IMR-90 (cell line): ENCODE measurements around the gene RHBDL1. TPM values are rescaled to one million over a fixed set of nuclear protein-coding genes. Genes with fewer than 3 reads are reported as not detected.
A peak's percentile ranks its signal among the peaks of the same experiment; 100 is the strongest.

Experiments used
- ATAC-seq: fragments of 200-7000 bp; cut with Tn5 transposase; 2 replicates; pipeline ENCODE4 v1.9.1; 2020; ENCODE audit warnings: low read depth, mild to moderate bottlenecking, moderate library complexity
- BruUV-seq: library from RNA; stranded (reverse); fragments of 400-500 nt; replicated peaks from 2 replicates; lab custom pipeline; 2021; lab: Mats Ljungman, UMichigan
- CTCF ChIA-PET: fragments of 300-600 bp; formaldehyde crosslinking; extraction: SDS; loops from one replicate; lab custom pipeline; 2021; ENCODE audit warnings: antibody characterized with exemption; lab: Yijun Ruan, JAX
- POLR2A ChIA-PET: fragments of 300-600 bp; sonication (Branson Sonifier 250); formaldehyde crosslinking; loops from one replicate; lab custom pipeline; 2022; ENCODE audit warnings: antibody characterized with exemption; ENCODE audit not compliant: unreplicated experiment; lab: Charles Lee
- DNase-seq: peaks from one replicate; pipeline ENCODE4 v3.0.0; 2013
- H2AFZ ChIP-seq: replicated peaks from 2 replicates; pipeline ENCODE3; 2013; ENCODE audit warnings: low read length, mild to moderate bottlenecking; ENCODE audit not compliant: poor library complexity
- H2AK5ac ChIP-seq: 2 replicates; pipeline ENCODE4 v1.6.1; 2013; ENCODE audit warnings: low read depth, low read length, inconsistent platforms
- H2AK9ac ChIP-seq: replicated peaks from 2 replicates; pipeline ENCODE3; 2013; ENCODE audit warnings: mild to moderate bottlenecking, low read depth, low read length, moderate library complexity; ENCODE audit not compliant: poor library complexity
- H2BK120ac ChIP-seq: 2 replicates; pipeline ENCODE4 v1.6.1; 2013; ENCODE audit warnings: low read depth, low read length, inconsistent platforms
- H2BK15ac ChIP-seq: 3 replicates; pipeline ENCODE4 v1.6.1; 2013; ENCODE audit warnings: low read depth, low read length, inconsistent platforms
- H2BK20ac ChIP-seq: 2 replicates; pipeline ENCODE4 v1.6.1; 2013; ENCODE audit warnings: low read depth, mild to moderate bottlenecking, inconsistent platforms, low read length, moderate library complexity
- H2BK5ac ChIP-seq: 2 replicates; pipeline ENCODE4 v1.6.1; 2013; ENCODE audit warnings: mild to moderate bottlenecking, low read depth, low read length, inconsistent platforms; ENCODE audit not compliant: poor library complexity, severe bottlenecking
- H3K14ac ChIP-seq: replicated peaks from 2 replicates; pipeline ENCODE4 v1.6.1; 2013; ENCODE audit warnings: low read depth, low read length, inconsistent platforms
- H3K18ac ChIP-seq: 2 replicates; pipeline ENCODE4 v1.6.1; 2013; ENCODE audit warnings: low read depth, low read length, control low read depth
- H3K23ac ChIP-seq: 2 replicates; pipeline ENCODE4 v1.6.1; 2013; ENCODE audit warnings: low read depth, low read length, inconsistent platforms
- H3K27ac ChIP-seq: 2 replicates; pipeline ENCODE4 v1.5.1; 2013; ENCODE audit warnings: mild to moderate bottlenecking, control low read depth, low read length; ENCODE audit not compliant: insufficient read depth
- H3K27me3 ChIP-seq: 2 replicates; pipeline ENCODE4 v1.6.1; 2013; ENCODE audit warnings: low read length; ENCODE audit not compliant: control insufficient read depth, insufficient read depth
- H3K36me3 ChIP-seq: 2 replicates; pipeline ENCODE4 v1.6.1; 2013; ENCODE audit warnings: low read length, mixed read lengths; ENCODE audit not compliant: control insufficient read depth, insufficient read depth
- H3K4ac ChIP-seq: 2 replicates; pipeline ENCODE4 v1.6.1; 2013; ENCODE audit warnings: low read depth, low read length, inconsistent platforms
- H3K4me1 ChIP-seq: 2 replicates; pipeline ENCODE4 v1.6.1; 2013; ENCODE audit warnings: low read length, mixed read lengths; ENCODE audit not compliant: control insufficient read depth, insufficient read depth
- H3K4me2 ChIP-seq: 2 replicates; pipeline ENCODE4 v1.6.1; 2013; ENCODE audit warnings: low read depth, mild to moderate bottlenecking, control low read depth, low read length, moderate library complexity
- H3K4me3 ChIP-seq: 2 replicates; pipeline ENCODE4 v1.5.1; 2013; ENCODE audit warnings: low read depth, mild to moderate bottlenecking, control low read depth, low read length, moderate library complexity; ENCODE audit not compliant: insufficient read depth
- H3K56ac ChIP-seq: 2 replicates; pipeline ENCODE4 v1.6.1; 2013; ENCODE audit warnings: low read length, inconsistent platforms; ENCODE audit not compliant: insufficient read depth; ENCODE audit errors: extremely low read depth
- H3K79me1 ChIP-seq, 2 experiments: 2 replicates each; pipeline ENCODE4 v1.6.1; 2013; ENCODE audit warnings: low read length in 2 of 2, inconsistent platforms in 1 of 2, low read depth in 1 of 2
- H3K9ac ChIP-seq: 2 replicates; pipeline ENCODE4 v1.6.1; 2013; ENCODE audit warnings: low read depth, low read length, control low read depth
- H3K9me1 ChIP-seq: 2 replicates; pipeline ENCODE4 v1.6.1; 2013; ENCODE audit warnings: low read length, inconsistent platforms; ENCODE audit not compliant: insufficient read depth
- H3K9me3 ChIP-seq: 2 replicates; pipeline ENCODE4 v1.6.1; 2013; ENCODE audit warnings: low read length; ENCODE audit not compliant: control insufficient read depth, insufficient read depth
- H4K20me1 ChIP-seq: 2 replicates; pipeline ENCODE4 v1.6.1; 2013; ENCODE audit warnings: low read length, inconsistent platforms; ENCODE audit not compliant: insufficient read depth
- H4K5ac ChIP-seq: 2 replicates; pipeline ENCODE4 v1.6.1; 2013; ENCODE audit warnings: mild to moderate bottlenecking, low read depth, low read length, control low read depth
- H4K8ac ChIP-seq, 2 experiments: 2 replicates each; pipeline ENCODE4 v1.6.1; 2013; ENCODE audit warnings: low read depth in 2 of 2, low read length in 2 of 2, control low read depth in 1 of 2, inconsistent platforms in 1 of 2
- H4K91ac ChIP-seq: 2 replicates; pipeline ENCODE4 v1.6.1; 2013; ENCODE audit warnings: low read depth, low read length, inconsistent platforms; ENCODE audit not compliant: insufficient read depth
- BHLHE40 ChIP-seq: fragments of 150-350 bp; IDR thresholded peaks from 2 replicates; pipeline ENCODE4 v1.6.1; 2016; ENCODE audit warnings: mild to moderate bottlenecking, low read depth, low read length
- CEBPB ChIP-seq: IDR thresholded peaks from 2 replicates; pipeline ENCODE4 v1.6.1; 2012; ENCODE audit warnings: low read depth, low read length, improper control_type of control experiment
- FOS ChIP-seq: fragments of 150-350 bp; IDR thresholded peaks from 2 replicates; pipeline ENCODE4 v1.6.1; 2016; ENCODE audit warnings: low read depth, low read length
- MAFK ChIP-seq: IDR thresholded peaks from 2 replicates; pipeline ENCODE4 v1.6.1; 2012; ENCODE audit warnings: low read depth, low read length, improper control_type of control experiment
- MAZ ChIP-seq: IDR thresholded peaks from 2 replicates; pipeline ENCODE4 v1.6.1; 2012; ENCODE audit warnings: low read depth, mild to moderate bottlenecking, low read length, improper control_type of control experiment, moderate library complexity, borderline replicate concordance
- MXI1 ChIP-seq: IDR thresholded peaks from 2 replicates; pipeline ENCODE4 v1.6.1; 2012; ENCODE audit warnings: low read depth, mild to moderate bottlenecking, low read length, moderate library complexity, borderline replicate concordance
- NFE2L2 ChIP-seq: fragments of 150-350 bp; IDR thresholded peaks from 2 replicates; pipeline ENCODE4 v1.6.1; 2016; ENCODE audit warnings: low read depth, mild to moderate bottlenecking, low read length
- POLR2A ChIP-seq: IDR thresholded peaks from 2 replicates; pipeline ENCODE4 v1.6.1; 2012; ENCODE audit warnings: mild to moderate bottlenecking, low read depth, low read length
- RAD21 ChIP-seq: IDR thresholded peaks from 2 replicates; pipeline ENCODE4 v1.6.1; 2012; ENCODE audit warnings: low read length, improper control_type of control experiment
- RCOR1 ChIP-seq: IDR thresholded peaks from 2 replicates; pipeline ENCODE4 v1.6.1; 2012; ENCODE audit warnings: mild to moderate bottlenecking, low read length, improper control_type of control experiment; ENCODE audit not compliant: insufficient replicate concordance
- RFX5 ChIP-seq: IDR thresholded peaks from 2 replicates; pipeline ENCODE4 v1.8.0; 2012; ENCODE audit warnings: low read depth, mild to moderate bottlenecking, low read length, moderate library complexity
- SMC3 ChIP-seq: fragments of 150-350 bp; IDR thresholded peaks from 2 replicates; pipeline ENCODE4 v1.6.1; 2016; ENCODE audit warnings: low read depth, mild to moderate bottlenecking, antibody characterized with exemption, low read length, moderate library complexity
- WGBS, 2 experiments: methylation state at CpG; one replicate each; pipeline versions ENCODE4 v1.1.5 to v1.1.7; 2013; ENCODE audit warnings: missing lambda C conversion rate in 2 of 2; ENCODE audit not compliant: insufficient read length in 1 of 2; ENCODE audit errors: extremely low coverage in 2 of 2; 5-methylcytosine and 5-hydroxymethylcytosine counted together
- dilution Hi-C: fragments of 300-500 bp; cut with HindIII; formaldehyde crosslinking; loops from one replicate; pipeline ENCODE4 v1.14.3; 2018; ENCODE audit warnings: low sequenced_read_pairs; ENCODE audit not compliant: unreplicated experiment
- in situ Hi-C: fragments of 300-500 bp; cut with MboI; formaldehyde crosslinking; loops from 3 replicates; pipeline ENCODE4 v1.14.3; 2019; ENCODE audit warnings: low sequenced_read_pairs, inconsistent platforms, mixed read lengths
- intact Hi-C: fragments of 100-400 bp; cut with micrococcal nuclease; formaldehyde crosslinking; loops from 2 replicates; pipeline ENCODE4 v1.10.0; 2022
- polyA plus RNA-seq, 3 experiments: library from polyadenylated mRNA; depleted of rRNA; stranded (reverse); fragments of >200 nt; gene quantifications; 2 replicates each; pipeline ENCODE4 v1.2.3, GENCODE V29; 2012; ENCODE audit warnings: low replicate concordance in 1 of 3
- total RNA-seq: library from RNA; depleted of rRNA; stranded (reverse); fragments of >200 nt; gene quantifications from 2 replicates; pipeline ENCODE4 v1.2.3, GENCODE V29; 2012
- TF ChIP-seq, protein P1 (sequence below): fragments of 150-350 bp; IDR thresholded peaks from 2 replicates; pipeline ENCODE4 v1.6.1; 2017; ENCODE audit warnings: mild to moderate bottlenecking, antibody characterized with exemption, low read length, low read depth
- TF ChIP-seq, protein P2 (sequence below): fragments of 150-350 bp; IDR thresholded peaks from 2 replicates; pipeline ENCODE4 v1.6.1; 2016; ENCODE audit warnings: low read depth, mild to moderate bottlenecking, low read length, moderate library complexity, borderline replicate concordance
- TF ChIP-seq, protein P3 (sequence below): conservative IDR thresholded peaks from 2 replicates; pipeline ENCODE4 v1.5.1; 2012; ENCODE audit warnings: mild to moderate bottlenecking, low read depth, low read length, improper control_type of control experiment

RHBDL1 gene
- total and polyA plus RNA-seq, 2 of the 4 experiments (the other 2 are of a cell fraction) = 0.72 to 4.1 TPM

- POLR2A ChIA-PET = no interaction called here
These were observed 8.1 kb downstream of the RHBDL1 start for GRCh38 chr16:683396-684070.

More at GRCh38 chr16:683396-684070, 8.1 kb downstream of the RHBDL1 start:
- H2BK120ac ChIP-seq = no peak overlapping the region
- H3K9me1 ChIP-seq = peaks cover 15% of the 10 kb centered on the region
- H2AK5ac ChIP-seq = peak overlapping the region; percentile 87
- WGBS, 2 experiments = 13% methylated on average over 36 of the region's 57 CpGs; no CpG with 5 or more reads in 1 of the 2 experiments
- peak overlapping the region; percentile 28 to 73; a peak in 2 of 4 replicates for H4K8ac ChIP-seq
- H3K9ac ChIP-seq = peak overlapping the region; percentile 72
- H2BK20ac ChIP-seq = no peak overlapping the region
- in situ Hi-C loops (no loop called here), dilution Hi-C loops (no loop called here), intact Hi-C loops (no loop called here)
- H2BK15ac ChIP-seq = no peak overlapping the region
- H3K79me1 ChIP-seq = peaks cover 9 to 54% of the 10 kb centered on the region in 2 experiments; a peak in 3 of 4 replicates
- H3K4me1 ChIP-seq = peaks cover 20% of the 10 kb centered on the region
- BruUV-seq = no TSS peak
- H2AFZ ChIP-seq = peak overlapping the region; percentile 87
- DNase-seq (no peak), ATAC-seq (no peak)
- H3K9me3 ChIP-seq = no peaks in the 10 kb centered on the region
- H2BK5ac ChIP-seq = peak overlapping the region; percentile 29
- H3K56ac ChIP-seq = no peak overlapping the region
- 0 out of 2 replicates have a peak overlapping the region, but pooled peaks have one; percentile 32 for H4K5ac ChIP-seq
- peak overlapping the region; percentile 93 for H2AK9ac ChIP-seq
- peak overlapping the region; percentile 81 for H3K4me3 ChIP-seq
- no peak overlapping the region for H3K23ac ChIP-seq
- peak overlapping the region; percentile 54 for H3K27ac ChIP-seq
- peaks cover 34% of the 10 kb centered on the region for H4K20me1 ChIP-seq
- H3K14ac ChIP-seq = no peak overlapping the region
- peak overlapping the region; percentile 63 for H3K4ac ChIP-seq
- no peak overlapping the region; the same call in 1 of the 2 replicates for H4K91ac ChIP-seq
- H3K18ac ChIP-seq = no peak overlapping the region
- peaks cover 41% of the 10 kb centered on the region for H3K36me3 ChIP-seq
- CTCF ChIA-PET = interaction anchor here (0.7 kb wide), 1 partner anchor 163 kb away, joined by 3 read pairs; no protein-coding TSS in a partner anchor
- peak overlapping the region; percentile 85 for H3K4me2 ChIP-seq
- TF ChIP-seq BHLHE40 (no peak), MAFK (no peak), MAZ (no peak), SMC3 (no peak), FOS (no peak), CEBPB (no peak), POLR2A (no peak), MXI1 (no peak), RAD21 (no peak), RFX5 (no peak), NFE2L2 (no peak), RCOR1 (no peak)
- TF ChIP-seq, protein P1, sequence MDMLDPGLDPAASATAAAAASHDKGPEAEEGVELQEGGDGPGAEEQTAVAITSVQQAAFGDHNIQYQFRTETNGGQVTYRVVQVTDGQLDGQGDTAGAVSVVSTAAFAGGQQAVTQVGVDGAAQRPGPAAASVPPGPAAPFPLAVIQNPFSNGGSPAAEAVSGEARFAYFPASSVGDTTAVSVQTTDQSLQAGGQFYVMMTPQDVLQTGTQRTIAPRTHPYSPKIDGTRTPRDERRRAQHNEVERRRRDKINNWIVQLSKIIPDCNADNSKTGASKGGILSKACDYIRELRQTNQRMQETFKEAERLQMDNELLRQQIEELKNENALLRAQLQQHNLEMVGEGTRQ = no peak
- TF ChIP-seq, protein P2, sequence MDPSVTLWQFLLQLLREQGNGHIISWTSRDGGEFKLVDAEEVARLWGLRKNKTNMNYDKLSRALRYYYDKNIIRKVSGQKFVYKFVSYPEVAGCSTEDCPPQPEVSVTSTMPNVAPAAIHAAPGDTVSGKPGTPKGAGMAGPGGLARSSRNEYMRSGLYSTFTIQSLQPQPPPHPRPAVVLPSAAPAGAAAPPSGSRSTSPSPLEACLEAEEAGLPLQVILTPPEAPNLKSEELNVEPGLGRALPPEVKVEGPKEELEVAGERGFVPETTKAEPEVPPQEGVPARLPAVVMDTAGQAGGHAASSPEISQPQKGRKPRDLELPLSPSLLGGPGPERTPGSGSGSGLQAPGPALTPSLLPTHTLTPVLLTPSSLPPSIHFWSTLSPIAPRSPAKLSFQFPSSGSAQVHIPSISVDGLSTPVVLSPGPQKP = no peak
- TF ChIP-seq, protein P3, sequence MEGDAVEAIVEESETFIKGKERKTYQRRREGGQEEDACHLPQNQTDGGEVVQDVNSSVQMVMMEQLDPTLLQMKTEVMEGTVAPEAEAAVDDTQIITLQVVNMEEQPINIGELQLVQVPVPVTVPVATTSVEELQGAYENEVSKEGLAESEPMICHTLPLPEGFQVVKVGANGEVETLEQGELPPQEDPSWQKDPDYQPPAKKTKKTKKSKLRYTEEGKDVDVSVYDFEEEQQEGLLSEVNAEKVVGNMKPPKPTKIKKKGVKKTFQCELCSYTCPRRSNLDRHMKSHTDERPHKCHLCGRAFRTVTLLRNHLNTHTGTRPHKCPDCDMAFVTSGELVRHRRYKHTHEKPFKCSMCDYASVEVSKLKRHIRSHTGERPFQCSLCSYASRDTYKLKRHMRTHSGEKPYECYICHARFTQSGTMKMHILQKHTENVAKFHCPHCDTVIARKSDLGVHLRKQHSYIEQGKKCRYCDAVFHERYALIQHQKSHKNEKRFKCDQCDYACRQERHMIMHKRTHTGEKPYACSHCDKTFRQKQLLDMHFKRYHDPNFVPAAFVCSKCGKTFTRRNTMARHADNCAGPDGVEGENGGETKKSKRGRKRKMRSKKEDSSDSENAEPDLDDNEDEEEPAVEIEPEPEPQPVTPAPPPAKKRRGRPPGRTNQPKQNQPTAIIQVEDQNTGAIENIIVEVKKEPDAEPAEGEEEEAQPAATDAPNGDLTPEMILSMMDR = no peak
- H3K27me3 ChIP-seq = no peaks in the 10 kb centered on the region
